HG02885 (cell line): ENCODE data around the gene PLPP4.
A peak's percentile ranks its signal among the peaks of the same experiment; 100 is the strongest.
"Not testable (repeated sequence)": the region's sequence is repeated elsewhere in the genome, so short reads cannot be mapped to it uniquely, and the experiment has no call there.

Source experiments
- ATAC-seq: cut with Tn5 transposase; IDR thresholded peaks from one replicate; pipeline ENCODE4 v1.9.1; 2021; ENCODE audit warnings: mild to moderate bottlenecking; ENCODE audit not compliant: unreplicated experiment, poor library complexity

The PLPP4 gene

GRCh38 chr10:120483651-120484301 is 26.7 kb downstream of the PLPP4 start:
- ATAC-seq, result no peak

GRCh38 chr10:120485946-120486345 is 28.9 kb downstream of the PLPP4 start:
- no peak for ATAC-seq

- no peak for ATAC-seq
Observed at GRCh38 chr10:120486671-120487205, 29.7 kb downstream of the PLPP4 start.

- ATAC-seq, result no peak
Observed at GRCh38 chr10:120490288-120490687, 33.3 kb downstream of the PLPP4 start.

- no peak for ATAC-seq
Observed at GRCh38 chr10:120492346-120492745, 35.3 kb downstream of the PLPP4 start.

GRCh38 chr10:120493411-120494312 is 36.6 kb downstream of the PLPP4 start:
- peak; percentile 54 for ATAC-seq

GRCh38 chr10:120494313-120494710 is 37.3 kb downstream of the PLPP4 start:
- ATAC-seq, result no peak

GRCh38 chr10:120495226-120496009 is 38.4 kb downstream of the PLPP4 start:
- no peak for ATAC-seq

- ATAC-seq, result no peak
Observed at GRCh38 chr10:120499883-120500282, 42.9 kb downstream of the PLPP4 start.

- no peak for ATAC-seq
Observed at GRCh38 chr10:120503689-120504088, 46.7 kb downstream of the PLPP4 start.

- not testable (repeated sequence) for ATAC-seq
Observed at GRCh38 chr10:120504227-120504626, 47.2 kb downstream of the PLPP4 start.

GRCh38 chr10:120505056-120505455 is 48.0 kb downstream of the PLPP4 start:
- ATAC-seq, result no peak

- ATAC-seq, result no peak
Observed at GRCh38 chr10:120505866-120506265, 48.8 kb downstream of the PLPP4 start.

- no peak for ATAC-seq
Observed at GRCh38 chr10:120506674-120507073, 49.6 kb downstream of the PLPP4 start.

- no peak for ATAC-seq
Observed at GRCh38 chr10:120507175-120507574, 50.1 kb downstream of the PLPP4 start.

GRCh38 chr10:120507651-120508050 is 50.6 kb downstream of the PLPP4 start:
- no peak for ATAC-seq

GRCh38 chr10:120508393-120508792 is 51.4 kb downstream of the PLPP4 start:
- no peak for ATAC-seq

GRCh38 chr10:120508966-120509365 is 51.9 kb downstream of the PLPP4 start:
- ATAC-seq, result no peak

GRCh38 chr10:120511165-120511564 is 54.1 kb downstream of the PLPP4 start:
- ATAC-seq, result no peak

GRCh38 chr10:120513307-120513796 is 56.3 kb downstream of the PLPP4 start:
- ATAC-seq, result no peak
